OCI-LY1 (cell line): ENCODE measurements around the gene CTCFL.

ENCODE experiments used
- H2AFZ ChIP-seq: fragments of 200-600 bp; sonication (generic), shearing (Covaris generic); 2 replicates; pipeline ENCODE4 v1.6.0; 2014; ENCODE audit warnings: antibody characterized with exemption, mild to moderate bottlenecking, low read length
- H3F3A ChIP-seq: fragments of 200-600 bp; sonication (generic), shearing (Covaris generic); 2 replicates; pipeline ENCODE4 v1.6.0; 2014; ENCODE audit warnings: mild to moderate bottlenecking, antibody characterized with exemption, low read length, moderate library complexity; ENCODE audit not compliant: insufficient read depth
- H3K27ac ChIP-seq: fragments of 200-600 bp; sonication (generic); 2 replicates; pipeline ENCODE4 v1.5.1; 2014; ENCODE audit warnings: low read length, mixed run types, mild to moderate bottlenecking, low read depth; ENCODE audit not compliant: poor library complexity, severe bottlenecking
- H3K27me3 ChIP-seq: fragments of 200-600 bp; sonication (generic); 2 replicates; pipeline ENCODE4 v1.6.0; 2014; ENCODE audit warnings: antibody characterized with exemption, mild to moderate bottlenecking, low read length, moderate library complexity; ENCODE audit not compliant: insufficient read depth
- H3K36me3 ChIP-seq: fragments of 200-600 bp; sonication (generic); 2 replicates; pipeline ENCODE4 v1.6.1; 2014; ENCODE audit warnings: mild to moderate bottlenecking, antibody characterized with exemption, low read length, moderate library complexity, mixed read lengths; ENCODE audit not compliant: insufficient read depth
- H3K4me1 ChIP-seq: fragments of 200-600 bp; sonication (generic); 2 replicates; pipeline ENCODE4 v1.5.1; 2014; ENCODE audit warnings: mild to moderate bottlenecking, low read length, moderate library complexity; ENCODE audit not compliant: insufficient read depth, severe bottlenecking
- H3K4me2 ChIP-seq: fragments of 200-600 bp; sonication (generic), shearing (Covaris generic); 2 replicates; pipeline ENCODE4 v1.6.1; 2014; ENCODE audit warnings: low read length
- H3K4me3 ChIP-seq: fragments of 200-600 bp; sonication (generic); 2 replicates; pipeline ENCODE4 v1.5.1; 2014; ENCODE audit warnings: low read length, low read depth, mild to moderate bottlenecking, mixed read lengths; ENCODE audit not compliant: poor library complexity, severe bottlenecking
- H3K79me2 ChIP-seq: fragments of 200-600 bp; shearing (Covaris generic); 2 replicates; pipeline ENCODE4 v1.6.1; 2016; ENCODE audit warnings: mixed run types, low read length, mixed read lengths; ENCODE audit not compliant: insufficient read depth
- H3K9ac ChIP-seq: fragments of 200-600 bp; sonication (generic), shearing (Covaris generic); 2 replicates; pipeline ENCODE4 v1.6.1; 2014; ENCODE audit warnings: mild to moderate bottlenecking, low read length, mixed read lengths
- H3K9me2 ChIP-seq: fragments of 200-600 bp; sonication (generic), shearing (Covaris generic); 2 replicates; pipeline ENCODE4 v1.6.1; 2014; ENCODE audit warnings: low read depth, mild to moderate bottlenecking, low read length, mixed read lengths
- H3K9me3 ChIP-seq: fragments of 200-600 bp; shearing (Covaris generic); 2 replicates; pipeline ENCODE4 v1.6.1; 2014; ENCODE audit warnings: low read length, mixed read lengths
- H4K20me1 ChIP-seq: fragments of 200-600 bp; sonication (generic), shearing (Covaris generic); 2 replicates; pipeline ENCODE4 v1.6.0; 2016; ENCODE audit warnings: mild to moderate bottlenecking, low read length; ENCODE audit not compliant: insufficient read depth
- CTCF ChIP-seq: fragments of 200-600 bp; sonication (generic), shearing (Covaris generic); IDR thresholded peaks from 2 replicates; pipeline ENCODE4 v1.5.1; 2017; ENCODE audit warnings: mild to moderate bottlenecking, antibody characterized with exemption, low read length, moderate library complexity, mixed read lengths
- EZH2 ChIP-seq: fragments of 200-600 bp; sonication (generic), shearing (Covaris generic); IDR thresholded peaks from 2 replicates; pipeline ENCODE4 v1.8.0; 2017; ENCODE audit warnings: borderline replicate concordance, mixed run types, mild to moderate bottlenecking, antibody characterized with exemption, low read length, moderate library complexity, mixed read lengths

Gene CTCFL

GRCh38 chr20:57507477-57507876 is 17.5 kb downstream of the CTCFL start:
- H3K4me3 ChIP-seq = no peak overlapping the region
- no peak overlapping the region for H3K4me2 ChIP-seq
- H3K9ac ChIP-seq = no peak overlapping the region
- H3K9me3 ChIP-seq = no peaks in the 10 kb centered on the region
- H4K20me1 ChIP-seq = no peaks in the 10 kb centered on the region
- H3K27ac ChIP-seq = no peak overlapping the region
- H2AFZ ChIP-seq = no peak overlapping the region
- peaks cover 6% of the 10 kb centered on the region; the same call in 1 of the 2 replicates for H3K27me3 ChIP-seq
- no peaks in the 10 kb centered on the region for H3K36me3 ChIP-seq
- H3F3A ChIP-seq = no peaks in the 10 kb centered on the region
- H3K79me2 ChIP-seq = no peaks in the 10 kb centered on the region
- TF ChIP-seq EZH2 (no peak), CTCF (no peak)
- H3K4me1 ChIP-seq = no peaks in the 10 kb centered on the region
- H3K9me2 ChIP-seq = no peaks in the 10 kb centered on the region

DNA sequence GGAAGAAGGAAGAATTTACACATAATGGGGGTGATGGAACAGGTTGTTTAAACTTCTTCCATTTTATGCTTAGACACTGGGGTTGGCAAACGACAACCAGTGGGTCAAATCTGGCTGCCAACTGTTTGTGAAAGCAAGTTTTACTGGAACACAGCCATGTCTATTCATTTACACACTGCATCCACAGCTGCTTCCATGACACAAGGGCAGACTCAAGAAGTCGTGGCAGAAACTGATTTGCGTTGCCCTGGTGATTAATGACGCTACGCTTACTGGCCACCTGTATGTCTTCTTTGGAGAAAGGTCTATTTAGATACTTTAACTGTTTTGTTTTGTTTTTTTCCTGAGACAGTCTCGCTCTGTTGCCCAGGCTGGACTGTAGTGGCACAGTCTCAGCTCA is 19.0 kb downstream of the CTCFL start:
- H3K27ac ChIP-seq = no peak overlapping the region
- H3K4me2 ChIP-seq = no peak overlapping the region
- no peak overlapping the region for H2AFZ ChIP-seq
- peaks cover 7% of the 10 kb centered on the region; the same call in 1 of the 2 replicates for H3K27me3 ChIP-seq
- H3K9me3 ChIP-seq = no peaks in the 10 kb centered on the region
- H4K20me1 ChIP-seq = no peaks in the 10 kb centered on the region
- H3K79me2 ChIP-seq = no peaks in the 10 kb centered on the region
- H3K4me3 ChIP-seq = no peak overlapping the region
- H3K9ac ChIP-seq = no peak overlapping the region
- no peaks in the 10 kb centered on the region for H3K4me1 ChIP-seq
- TF ChIP-seq CTCF = no peak
- TF ChIP-seq EZH2 = no peak
- H3K9me2 ChIP-seq = no peaks in the 10 kb centered on the region
- H3K36me3 ChIP-seq = no peaks in the 10 kb centered on the region
- H3F3A ChIP-seq = no peaks in the 10 kb centered on the region

GRCh38 chr20:57504411-57504810 is 20.5 kb downstream of the CTCFL start:
- Histone ChIP-seq H3K36me3 (no peaks in the 10 kb centered on the region), H3K4me2 (no peak overlapping the region), H3K4me1 (no peaks in the 10 kb centered on the region)

More at GRCh38 chr20:57504411-57504810, 20.5 kb downstream of the CTCFL start:
- H4K20me1 ChIP-seq = no peaks in the 10 kb centered on the region
- no peak overlapping the region for H3K4me3 ChIP-seq
- no peaks in the 10 kb centered on the region for H3F3A ChIP-seq
- no peak overlapping the region for H2AFZ ChIP-seq
- H3K27ac ChIP-seq = no peak overlapping the region
- H3K9ac ChIP-seq = no peak overlapping the region
- H3K79me2 ChIP-seq = no peaks in the 10 kb centered on the region
- H3K9me3 ChIP-seq = no peaks in the 10 kb centered on the region
- no peaks in the 10 kb centered on the region for H3K9me2 ChIP-seq
- H3K27me3 ChIP-seq = peaks cover 7% of the 10 kb centered on the region; the same call in 1 of the 2 replicates
- TF ChIP-seq CTCF (no peak), EZH2 (no peak)
